GM19035 (cell line): ENCODE results near the gene ILK.

Experiments used
- ATAC-seq: cut with Tn5 transposase; IDR thresholded peaks from one replicate; pipeline ENCODE4 v1.9.1; 2021; ENCODE audit not compliant: unreplicated experiment

Gene ILK

DNA sequence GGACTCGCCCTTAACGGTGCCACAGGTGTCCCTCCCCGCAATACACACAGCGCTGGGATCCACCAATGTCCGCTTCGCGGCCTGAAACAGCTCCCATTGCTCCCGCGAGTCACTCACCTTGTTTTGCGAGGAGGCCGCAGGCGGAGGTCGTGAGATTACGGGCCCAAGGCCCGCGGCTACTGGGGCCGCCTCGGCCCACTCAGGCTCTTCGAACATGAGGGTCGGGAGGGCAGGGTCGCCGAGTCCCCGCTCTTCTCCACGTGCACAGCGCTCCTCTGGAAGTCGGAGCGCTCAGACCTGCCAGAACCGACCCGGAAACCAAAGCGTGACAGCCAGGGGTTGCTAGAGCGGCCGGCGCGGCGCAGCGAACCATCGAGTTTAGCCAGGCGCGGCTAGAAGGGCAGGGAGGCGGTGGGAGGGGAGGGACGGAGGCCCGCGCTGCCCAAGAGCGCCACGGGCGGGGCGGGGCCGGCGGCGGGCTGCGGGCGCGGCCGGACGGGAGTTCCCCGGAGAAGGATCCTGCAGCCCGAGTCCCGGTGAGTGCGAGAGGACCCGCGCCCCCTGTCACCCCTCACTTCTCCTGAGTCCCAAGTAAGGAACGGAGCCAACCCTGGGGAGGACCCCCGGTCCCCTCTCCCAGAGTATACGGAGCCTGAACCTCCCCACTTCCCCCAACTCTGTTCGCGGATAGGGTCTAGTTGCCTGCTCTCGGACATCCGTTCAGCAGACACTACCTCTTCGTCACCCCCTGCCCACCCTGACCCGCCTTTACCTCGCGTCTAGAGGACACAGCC, at the start of gene ILK, which contains the start of gene RRP8:
Gene ILK (plus strand): TSS at position 488 of the 794 bp plus-strand sequence. CDS start 498 bp downstream, outside the sequence.
Gene RRP8 (minus strand): TSS at position 330 of the 794 bp plus-strand sequence. CDS start 114 bp downstream, at position 216.
- ATAC-seq: peak; percentile 75

DNA sequence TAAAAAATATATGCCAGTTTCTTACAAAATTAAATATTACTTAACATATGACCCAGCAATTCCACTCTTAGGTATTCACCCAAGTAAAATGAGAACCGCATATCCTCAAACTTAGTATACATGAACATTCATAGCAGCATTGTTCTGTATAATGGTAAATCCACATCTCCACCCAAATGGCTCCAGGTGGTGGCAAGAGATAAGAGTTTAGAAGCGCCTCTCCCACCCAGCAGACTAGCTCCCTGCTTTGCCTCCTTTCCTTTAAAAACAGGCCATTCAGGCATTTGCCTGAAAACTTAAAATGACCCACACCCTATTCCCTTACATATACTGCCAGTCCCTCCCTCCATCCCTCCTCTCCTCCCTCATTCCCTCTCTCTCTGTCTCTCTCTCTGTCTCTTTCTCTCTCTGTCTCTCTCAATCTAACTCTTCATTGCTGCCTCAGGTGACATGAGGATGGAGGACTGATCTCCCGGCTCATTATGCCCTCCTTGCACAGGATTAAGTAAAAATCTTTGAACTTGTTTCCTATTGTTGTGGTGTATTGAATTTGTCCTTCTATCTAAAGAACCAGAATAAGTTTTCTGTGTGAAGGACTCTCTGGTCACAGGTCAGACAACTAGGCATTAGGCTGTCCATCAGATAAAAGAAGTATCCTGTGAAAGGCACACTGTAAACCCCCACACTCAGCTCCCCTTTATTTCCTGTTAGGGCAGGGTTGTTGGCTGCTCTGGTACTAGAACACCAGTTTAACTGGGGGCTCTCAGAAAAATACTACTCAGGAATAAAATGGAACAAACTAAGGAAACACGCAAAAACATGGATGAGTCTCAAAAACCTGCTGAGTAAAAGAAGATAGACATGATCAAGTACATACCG, 48.5 kb upstream of the ILK start:
- ATAC-seq: no peak

DNA sequence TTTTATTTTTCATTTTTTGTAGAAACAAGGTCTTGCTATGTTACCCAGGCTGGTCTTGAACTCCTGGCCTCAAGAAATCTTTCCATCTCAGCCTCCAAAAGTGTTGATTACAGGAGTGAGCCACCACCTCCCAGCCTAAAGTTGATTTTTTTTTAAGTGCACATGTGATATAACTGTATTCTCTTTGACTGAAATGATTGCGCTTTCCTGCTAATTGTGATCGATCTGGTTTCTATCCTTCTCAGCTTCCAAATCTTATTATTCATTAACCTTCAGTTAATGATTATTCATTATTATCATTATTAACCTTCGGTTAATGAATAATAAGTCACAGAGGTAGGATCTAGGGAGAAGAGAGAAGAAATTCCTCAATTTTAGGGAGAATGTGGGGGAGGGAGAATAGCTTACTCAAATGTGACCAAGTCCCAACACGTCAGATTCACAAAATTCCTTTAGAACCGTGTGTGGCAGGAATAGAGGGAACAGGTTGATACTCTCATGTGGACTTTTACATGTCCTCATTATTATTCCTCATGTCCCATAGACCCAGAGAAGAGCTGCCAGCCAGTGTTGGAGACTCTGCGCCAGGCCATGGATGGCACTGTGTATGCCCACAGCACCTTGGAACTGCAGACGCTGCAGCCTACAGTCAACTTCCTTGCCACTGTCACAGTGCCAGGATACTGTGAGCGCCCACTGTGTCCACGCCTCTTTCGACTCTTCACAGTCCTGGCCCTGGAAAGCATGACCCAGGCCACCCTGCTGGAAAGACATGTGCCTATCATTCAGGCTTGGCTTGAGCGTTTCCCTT, 47.2 kb upstream of the ILK start:
- no peak for ATAC-seq

DNA sequence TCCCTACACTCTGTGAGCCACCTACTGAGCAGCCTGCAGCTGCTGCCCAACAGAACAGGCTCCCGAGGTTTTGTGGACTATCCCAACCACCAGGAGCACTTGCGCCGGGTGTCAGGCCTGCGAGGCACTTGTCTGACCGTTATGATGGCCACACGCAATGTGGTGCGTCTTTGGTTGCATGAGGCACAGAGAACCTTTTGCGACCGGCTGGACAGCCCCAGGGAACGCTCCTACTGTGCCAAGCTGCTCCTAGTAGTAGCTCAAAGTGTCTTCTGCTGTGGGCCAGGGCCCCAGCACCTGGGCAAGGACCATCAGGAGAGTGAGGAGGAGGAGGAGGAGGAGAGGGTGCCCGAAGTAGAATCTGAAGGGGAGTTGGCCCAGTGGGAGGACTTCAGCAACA, 46.5 kb upstream of the ILK start:
- no peak for ATAC-seq

DNA sequence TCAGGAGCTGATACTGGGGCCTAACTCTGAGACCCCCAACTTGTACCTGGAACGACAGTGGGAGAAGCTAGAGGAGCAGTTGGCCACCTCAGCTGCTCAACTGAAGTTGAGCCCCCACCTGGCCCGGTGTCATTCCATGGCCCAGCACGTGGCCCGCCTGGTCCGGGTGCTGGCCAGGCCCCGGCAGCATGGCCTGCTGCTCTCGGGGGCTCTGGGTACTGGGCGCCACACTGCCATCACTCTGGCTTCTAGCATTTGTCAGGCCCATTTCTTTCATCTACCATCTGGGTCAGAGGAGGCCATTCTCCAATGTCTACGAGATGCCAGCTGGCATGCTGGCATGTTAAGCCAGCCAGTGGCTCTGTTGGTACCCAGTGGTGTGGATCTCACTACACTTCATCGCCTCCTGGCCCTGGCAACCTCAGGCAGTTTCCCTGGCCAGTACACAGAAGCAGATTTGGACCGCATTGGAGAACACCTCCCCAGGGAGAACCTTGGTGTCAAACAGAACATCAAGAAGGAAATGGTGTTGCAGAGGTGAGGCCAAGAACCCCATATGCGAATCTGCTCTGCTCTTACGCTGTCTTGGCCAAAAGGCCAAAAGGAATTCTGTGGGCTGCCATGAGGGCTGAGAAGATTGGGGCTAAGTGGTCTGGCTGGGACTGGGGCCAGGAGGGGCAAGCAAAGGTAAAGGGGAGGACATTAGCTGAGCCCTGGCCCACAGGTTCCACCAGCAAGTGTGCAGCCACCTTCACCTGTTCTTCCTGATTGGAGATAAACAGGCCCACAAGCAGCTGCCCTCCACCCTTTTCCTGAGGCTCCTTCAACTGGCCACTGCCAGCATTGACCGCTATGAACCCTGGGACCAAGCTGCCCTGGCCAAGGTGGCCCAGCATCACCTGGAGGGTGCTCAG, 45.6 kb upstream of the ILK start:
- no peak for ATAC-seq

DNA sequence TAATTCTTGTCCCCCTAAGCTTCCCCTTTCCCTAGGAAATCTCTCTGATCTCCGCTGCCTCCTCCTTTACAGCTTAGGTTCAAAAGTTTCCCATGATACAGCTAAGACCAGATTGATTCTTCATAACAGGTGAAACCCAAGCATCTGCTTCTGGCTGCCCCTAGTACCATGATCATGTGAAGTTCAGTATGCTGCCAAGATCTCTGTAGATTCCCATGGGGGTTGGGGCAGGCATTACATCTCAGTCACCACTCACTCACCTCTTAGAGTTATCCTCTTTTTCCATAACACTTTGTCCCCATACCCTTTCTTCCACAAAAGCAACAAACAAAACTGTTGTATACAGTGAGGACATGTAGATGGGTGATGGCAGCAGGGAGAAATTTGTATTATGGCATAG, 44.2 kb upstream of the ILK start:
- no peak for ATAC-seq

DNA sequence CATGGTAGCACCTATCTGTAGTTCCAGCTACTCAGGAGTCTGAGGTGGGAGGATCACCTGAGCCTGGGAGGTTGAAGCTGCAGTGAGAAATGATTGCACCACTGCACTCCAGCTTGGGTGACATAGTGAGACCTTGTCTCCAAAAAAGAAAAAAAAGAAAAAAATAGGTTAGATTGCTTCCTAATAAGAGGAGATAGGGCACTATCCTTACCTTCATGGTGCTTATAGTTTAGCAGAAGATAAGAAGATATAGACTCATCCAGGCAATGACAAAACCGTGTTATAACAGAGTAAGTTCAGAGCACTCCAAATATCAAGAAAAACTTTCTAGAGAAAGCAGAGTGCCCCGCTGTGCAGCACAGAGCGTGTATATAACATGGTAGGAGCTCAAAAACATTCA, 42.3 kb upstream of the ILK start:
- no peak for ATAC-seq

DNA sequence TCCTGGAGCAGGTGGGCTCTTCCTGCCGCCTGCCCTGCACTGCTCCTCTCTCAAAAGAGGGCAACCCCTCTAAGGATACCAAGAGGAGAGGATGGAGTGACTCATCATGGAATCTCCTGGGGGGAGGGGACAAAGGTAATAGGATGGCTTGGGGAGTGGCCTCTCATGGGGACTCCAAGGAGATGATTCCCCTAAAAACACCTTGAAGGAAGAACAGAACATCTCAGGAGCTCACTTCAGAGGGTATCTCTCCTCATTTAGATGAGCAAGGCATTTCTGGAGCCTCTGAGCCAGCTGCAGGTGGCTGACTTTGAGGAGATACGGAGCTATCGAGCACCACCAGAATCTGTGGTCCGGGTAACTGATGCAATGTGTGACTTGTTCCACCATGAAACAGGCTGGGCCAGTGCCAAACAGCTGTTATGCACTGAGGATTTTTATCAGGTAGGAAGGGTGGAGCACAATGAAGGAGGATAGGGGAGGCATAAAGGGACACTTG, 40.4 kb upstream of the ILK start:
- ATAC-seq: no peak

DNA sequence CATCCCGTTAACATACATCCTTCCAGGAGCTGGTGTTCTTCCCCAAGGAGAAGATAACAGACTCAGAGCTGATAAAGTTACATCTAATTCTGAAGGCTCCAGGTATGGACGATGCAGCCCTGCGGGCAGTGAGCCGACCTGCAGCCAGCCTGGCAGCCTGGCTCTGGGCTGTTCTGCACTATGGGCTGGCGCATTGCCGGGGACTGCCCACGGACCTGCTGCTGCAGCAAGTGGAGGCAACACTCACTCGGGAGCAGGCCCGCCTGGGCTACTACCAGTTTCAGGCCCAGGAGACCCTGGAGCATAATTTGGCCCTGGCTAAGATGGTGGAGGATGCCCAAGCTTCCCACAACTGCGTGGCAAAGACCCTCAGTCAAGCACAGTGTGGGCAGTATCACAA, 39.9 kb upstream of the ILK start:
- ATAC-seq: no peak

DNA sequence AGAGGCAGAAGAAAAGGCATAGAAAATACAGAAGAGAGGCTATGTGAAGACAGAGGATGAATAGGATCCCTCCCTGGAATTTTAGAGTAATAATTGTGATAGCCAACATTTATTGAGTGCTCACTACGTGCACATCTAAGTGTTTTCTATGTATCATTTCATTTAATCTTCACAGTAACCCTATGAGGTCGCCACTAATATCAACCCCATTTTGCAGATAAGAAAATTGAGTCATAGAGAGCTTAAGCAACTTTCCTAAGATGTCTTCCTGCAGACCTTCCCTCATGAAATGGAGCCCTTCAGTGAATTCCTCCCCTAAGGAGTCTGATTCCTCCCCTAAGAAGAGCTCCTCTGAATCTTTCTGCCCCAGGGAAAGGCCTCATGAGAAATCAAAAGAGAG, 38.2 kb upstream of the ILK start:
- no peak for ATAC-seq

DNA sequence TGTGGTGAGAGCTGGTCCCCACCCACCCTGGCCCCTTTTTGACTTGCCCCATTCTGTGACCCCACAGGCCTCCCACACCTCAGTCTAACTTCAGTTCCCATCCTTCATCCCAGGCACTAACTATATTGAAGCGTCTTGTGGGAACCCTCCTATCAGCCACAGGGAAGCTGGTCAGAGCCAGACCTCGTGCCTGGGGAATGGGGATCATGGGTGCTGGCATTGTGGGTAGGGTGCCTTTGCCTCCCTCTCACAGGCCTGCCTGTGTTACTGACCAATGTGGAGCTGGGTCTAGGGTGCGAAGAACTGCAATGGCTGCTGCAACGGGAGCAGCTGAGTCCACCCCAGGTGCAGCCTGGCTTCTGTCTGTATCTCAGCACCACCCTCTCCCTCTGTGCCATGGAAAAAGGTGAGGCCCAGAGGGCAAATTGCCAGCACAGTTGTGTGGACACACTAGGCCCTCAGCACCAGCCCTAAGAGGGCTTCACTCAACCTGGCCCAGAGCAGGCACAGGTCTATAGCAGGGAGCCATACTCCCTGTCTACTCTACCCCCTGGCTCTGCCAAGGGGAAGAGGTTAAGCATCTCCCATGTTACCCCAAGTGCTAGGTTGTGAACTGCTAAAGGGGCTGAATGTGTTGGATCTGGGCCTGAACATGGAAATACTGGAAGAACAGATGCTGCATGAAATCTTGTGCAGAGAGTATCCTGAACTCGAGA, 37.4 kb upstream of the ILK start:
- ATAC-seq: no peak

DNA sequence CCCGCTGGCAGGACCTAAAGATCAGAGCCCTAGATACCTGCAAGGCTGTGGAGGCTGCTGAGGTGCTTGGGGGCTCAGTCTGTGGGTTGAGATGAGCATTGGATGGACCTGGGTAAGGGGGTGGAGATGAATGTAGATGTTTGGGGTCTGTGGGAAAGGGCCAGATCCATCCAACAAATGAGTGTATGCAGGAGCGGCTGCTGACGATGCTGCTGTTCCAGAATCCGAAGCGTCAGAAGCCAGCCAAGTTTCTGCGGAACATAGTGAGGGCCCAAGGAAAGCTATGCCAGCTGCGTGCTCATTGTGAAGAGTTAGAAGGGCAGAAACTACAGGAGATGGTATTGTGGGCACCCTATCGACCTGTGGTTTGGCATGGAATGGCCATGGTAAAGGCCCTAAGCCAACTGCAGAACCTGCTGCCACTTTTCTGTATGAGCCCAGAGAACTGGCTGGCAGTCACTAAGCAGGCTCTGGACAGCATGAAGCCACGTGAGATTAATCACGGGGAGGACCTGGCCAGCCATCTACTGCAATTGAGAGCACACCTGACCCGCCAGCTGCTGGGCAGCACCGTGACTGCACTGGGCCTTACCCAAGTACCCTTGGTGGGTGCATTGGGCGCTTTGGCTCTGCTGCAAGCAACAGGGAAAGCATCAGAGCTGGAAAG, 36.7 kb upstream of the ILK start:
- no peak for ATAC-seq

DNA sequence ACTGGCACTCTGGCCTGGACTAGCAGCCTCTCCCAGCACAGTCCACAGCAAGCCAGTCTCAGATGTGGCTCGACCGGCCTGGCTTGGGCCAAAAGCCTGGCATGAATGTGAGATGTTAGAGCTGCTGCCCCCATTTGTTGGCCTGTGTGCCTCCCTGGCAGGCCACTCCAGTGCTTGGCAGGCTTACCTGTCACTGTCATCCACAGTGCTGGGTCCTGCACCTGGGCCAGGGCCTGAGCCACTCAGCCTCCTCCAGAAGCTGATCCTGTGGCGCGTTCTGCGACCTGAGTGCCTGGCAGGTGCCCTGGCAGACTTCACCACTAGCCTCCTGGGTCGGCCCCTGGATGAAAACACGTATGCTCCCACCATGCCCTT, 36.2 kb upstream of the ILK start:
- ATAC-seq: no peak

DNA sequence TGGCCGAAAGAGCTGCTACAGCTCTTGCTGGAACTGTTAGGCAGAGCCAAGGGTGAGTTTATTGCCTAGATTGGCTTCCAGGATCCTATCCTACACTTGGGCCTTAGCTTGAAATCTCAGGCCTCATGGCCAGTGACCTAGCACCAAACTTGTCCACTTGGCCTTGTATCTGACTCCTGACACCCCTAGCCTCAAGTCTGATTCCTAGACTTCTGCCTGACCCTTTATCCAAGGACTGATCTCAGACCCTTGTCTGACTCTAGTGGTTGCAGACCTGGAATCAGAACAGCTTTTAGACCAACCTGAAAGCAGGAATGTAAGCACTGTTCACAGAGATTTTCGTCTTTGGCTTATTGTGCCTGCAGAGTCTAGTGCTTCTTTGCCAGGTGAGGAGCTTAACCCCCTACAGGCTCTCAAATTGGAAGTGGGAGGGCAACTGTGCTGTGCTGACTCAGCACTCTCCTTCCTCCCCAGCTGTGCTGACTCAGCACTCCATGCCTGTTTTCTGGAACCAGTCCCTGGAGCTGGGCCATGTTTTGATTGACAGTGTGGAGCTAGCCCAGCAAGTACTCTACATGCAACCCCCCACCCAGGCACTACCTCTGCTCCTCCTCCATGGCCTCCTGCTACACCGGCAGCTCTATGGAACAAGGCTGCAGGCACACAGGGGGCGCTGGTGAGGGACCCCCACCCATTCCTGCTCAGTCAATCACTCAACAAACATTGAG, 35.2 kb upstream of the ILK start:
- no peak for ATAC-seq

DNA sequence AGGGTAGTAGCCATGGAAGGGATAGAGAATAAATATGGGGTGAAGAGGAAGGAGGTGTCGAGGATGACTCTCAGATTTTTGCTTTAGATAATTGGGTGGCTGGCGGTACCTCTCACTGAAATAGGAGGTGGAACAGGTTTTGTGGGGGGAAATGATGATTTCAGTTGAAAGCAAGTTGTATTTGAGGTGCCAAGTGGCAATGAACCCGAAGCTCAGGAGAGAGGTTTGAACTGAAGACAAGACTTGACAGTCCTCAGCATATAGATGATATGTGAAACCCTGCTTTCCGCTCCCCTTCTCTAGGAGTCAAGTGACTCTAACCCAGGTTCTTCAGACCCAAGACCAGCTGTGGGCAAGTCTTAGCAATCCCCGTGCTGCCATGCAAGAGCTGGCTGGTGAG, 33.9 kb upstream of the ILK start:
- no peak for ATAC-seq

DNA sequence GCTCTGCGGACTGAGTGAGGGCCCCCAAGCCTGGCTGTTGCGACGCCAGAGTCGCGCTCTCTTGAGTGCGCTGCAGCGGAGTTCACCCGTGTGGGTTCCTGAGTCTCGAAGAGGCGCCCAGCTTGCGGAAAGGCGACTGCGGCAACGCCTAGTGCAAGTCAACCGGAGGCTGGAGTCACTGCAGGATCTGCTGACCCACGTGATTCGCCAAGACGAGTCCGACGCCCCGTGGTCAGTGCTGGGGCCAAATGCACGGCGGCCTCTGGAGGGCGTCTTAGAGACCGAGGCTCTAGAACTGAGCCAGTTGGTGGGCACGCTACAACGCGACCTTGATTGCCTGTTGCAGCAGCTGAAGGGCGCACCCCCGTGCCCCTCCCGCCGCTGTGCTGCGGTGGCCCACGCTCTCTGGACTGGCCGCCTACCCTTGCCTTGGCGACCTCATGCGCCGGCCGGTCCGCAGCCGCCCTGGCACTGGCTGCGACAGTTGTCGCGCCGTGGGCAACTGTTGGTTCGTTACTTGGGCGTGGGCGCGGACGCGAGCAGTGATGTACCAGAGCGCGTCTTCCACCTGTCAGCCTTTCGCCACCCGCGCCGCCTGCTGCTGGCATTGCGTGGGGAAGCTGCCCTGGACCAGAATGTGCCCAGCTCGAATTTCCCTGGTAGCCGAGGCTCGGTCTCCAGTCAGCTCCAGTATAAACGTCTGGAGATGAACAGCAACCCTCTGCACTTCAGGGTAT, 32.7 kb upstream of the ILK start:
- no peak for ATAC-seq

DNA sequence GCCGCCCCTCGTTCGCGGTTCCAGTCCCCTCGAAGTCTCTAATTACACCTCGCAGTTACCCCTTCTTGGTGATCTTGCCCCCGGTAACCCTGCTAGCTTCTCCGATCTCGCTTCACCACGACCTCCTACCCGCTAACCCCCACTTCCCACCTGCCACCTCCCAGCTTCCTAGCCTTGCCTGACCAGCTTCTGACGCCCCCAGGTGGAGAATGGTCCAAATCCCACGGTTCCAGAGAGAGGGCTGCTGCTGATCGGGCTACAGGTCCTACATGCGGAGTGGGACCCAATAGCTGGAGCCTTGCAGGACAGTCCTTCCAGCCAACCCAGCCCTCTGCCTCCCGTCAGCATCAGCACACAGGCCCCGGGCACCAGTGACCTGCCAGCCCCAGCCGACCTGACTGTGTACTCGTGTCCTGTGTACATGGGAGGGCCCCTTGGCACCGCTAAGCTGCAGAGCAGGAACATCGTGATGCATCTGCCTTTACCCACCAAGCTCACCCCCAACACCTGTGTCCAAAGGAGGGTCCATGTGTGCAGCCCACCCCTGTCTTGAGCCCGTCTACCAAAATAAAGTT, 32.1 kb upstream of the ILK start:
- no peak for ATAC-seq
